ENCODE data around the gene SNTB2.
A peak's percentile ranks its signal among the peaks of the same experiment; 100 is the strongest.
"Not testable (repeated sequence)": the region's sequence is repeated elsewhere in the genome, so short reads cannot be mapped to it uniquely, and the experiment has no call there.

The SNTB2 gene

DNA sequence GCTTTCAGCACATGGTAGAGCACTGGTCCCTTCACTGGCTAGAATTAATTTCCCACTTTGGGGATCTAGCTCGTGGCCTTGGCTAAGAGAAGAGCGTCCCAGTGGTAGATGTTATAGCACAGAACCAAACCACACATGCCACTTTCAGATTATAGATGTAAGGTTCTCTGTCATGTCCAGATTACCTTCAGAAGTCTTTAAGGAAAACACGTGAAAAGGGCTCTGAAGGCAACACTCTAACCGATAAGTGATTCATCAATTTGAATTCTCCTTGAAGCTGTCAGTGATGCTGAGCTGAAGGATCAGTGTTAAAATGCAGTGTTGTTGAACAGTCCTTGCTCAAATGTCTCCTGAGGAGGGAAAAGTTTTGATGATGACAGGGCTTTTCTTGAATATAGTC lies 80.7 kb downstream of the SNTB2 start:
- Histone ChIP-seq H3K36me3 (ENCODE audit: control insufficient read depth, insufficient read depth, low read length, severe bottlenecking) (peaks cover 16% of the 10 kb centered on the region), H3K4me3 (ENCODE audit: low read length) (no peak overlapping the region), H3K4me1 (ENCODE audit: control insufficient read depth, insufficient read depth, low read length) (peaks cover 18% of the 10 kb centered on the region), H3K9ac (ENCODE audit: low read length) (no peak overlapping the region), H3K27me3 (replicated peaks; ENCODE audit: control insufficient read depth, insufficient read depth, low read length) (no peaks in the 10 kb centered on the region), H3K9me3 (ENCODE audit: control insufficient read depth, low read length) (no peaks in the 10 kb centered on the region)
- DNase-seq (ENCODE audit: low read depth) = no peak

DNA sequence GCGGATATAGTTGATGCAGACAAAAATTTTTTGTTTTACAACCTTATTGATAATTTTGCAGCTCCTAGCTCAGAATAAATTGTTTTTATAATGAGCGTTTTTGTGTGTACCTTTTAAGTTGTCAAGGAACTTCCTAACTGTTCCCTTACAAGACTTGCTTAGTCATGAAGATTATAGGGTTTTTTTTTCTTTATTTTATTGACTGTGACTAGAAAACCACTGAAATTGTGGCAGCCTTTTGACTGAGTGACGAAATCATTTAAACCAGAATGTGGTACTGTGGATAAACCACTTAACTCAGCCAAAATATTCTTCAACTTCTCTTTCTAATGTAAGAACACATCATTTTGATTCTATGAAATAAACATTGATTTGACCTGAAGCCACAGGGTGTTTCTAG lies 83.4 kb downstream of the SNTB2 start:
- Histone ChIP-seq H3K9me3 (ENCODE audit: control insufficient read depth, low read length) (no peaks in the 10 kb centered on the region), H3K27me3 (replicated peaks; ENCODE audit: control insufficient read depth, insufficient read depth, low read length) (no peaks in the 10 kb centered on the region), H3K4me3 (ENCODE audit: low read length) (peak overlapping the region; percentile 62), H3K36me3 (ENCODE audit: control insufficient read depth, insufficient read depth, low read length, severe bottlenecking) (peaks cover 14% of the 10 kb centered on the region), H3K4me1 (ENCODE audit: control insufficient read depth, insufficient read depth, low read length) (peaks cover 34% of the 10 kb centered on the region), H3K9ac (ENCODE audit: low read length) (peak overlapping the region; percentile 43)
- DNase-seq (ENCODE audit: low read depth) = peak; percentile 51

DNA sequence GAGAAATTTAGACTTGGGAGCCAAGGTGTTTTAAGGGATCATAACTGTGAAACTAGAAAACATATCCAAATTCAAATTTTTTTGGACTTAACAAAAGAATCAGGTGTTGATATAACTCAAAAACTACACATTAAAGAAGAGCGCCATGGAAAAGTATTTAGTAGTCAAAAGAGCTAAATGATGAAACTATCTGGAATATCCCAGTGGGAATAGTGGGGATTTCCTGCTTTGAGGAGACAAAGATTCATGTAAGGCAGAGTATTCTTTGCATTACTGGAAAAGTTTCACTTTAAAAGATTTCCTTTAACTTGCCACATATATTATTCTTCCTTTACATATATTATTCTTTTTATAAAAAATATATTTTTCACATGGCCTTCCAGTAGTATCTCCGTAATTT lies 83.9 kb downstream of the SNTB2 start:
- peak; percentile 40 for DNase-seq (ENCODE audit: low read depth)
- H3K36me3 ChIP-seq (ENCODE audit: control insufficient read depth, insufficient read depth, low read length, severe bottlenecking) = peaks cover 14% of the 10 kb centered on the region
- H3K9ac ChIP-seq (ENCODE audit: low read length) = peak overlapping the region; percentile 24
- no peaks in the 10 kb centered on the region for H3K9me3 ChIP-seq (ENCODE audit: control insufficient read depth, low read length)
- H3K4me3 ChIP-seq (ENCODE audit: low read length) = peak overlapping the region; percentile 62
- H3K4me1 ChIP-seq (ENCODE audit: control insufficient read depth, insufficient read depth, low read length) = peaks cover 38% of the 10 kb centered on the region
- H3K27me3 ChIP-seq (replicated peaks; ENCODE audit: control insufficient read depth, insufficient read depth, low read length) = no peaks in the 10 kb centered on the region

DNA sequence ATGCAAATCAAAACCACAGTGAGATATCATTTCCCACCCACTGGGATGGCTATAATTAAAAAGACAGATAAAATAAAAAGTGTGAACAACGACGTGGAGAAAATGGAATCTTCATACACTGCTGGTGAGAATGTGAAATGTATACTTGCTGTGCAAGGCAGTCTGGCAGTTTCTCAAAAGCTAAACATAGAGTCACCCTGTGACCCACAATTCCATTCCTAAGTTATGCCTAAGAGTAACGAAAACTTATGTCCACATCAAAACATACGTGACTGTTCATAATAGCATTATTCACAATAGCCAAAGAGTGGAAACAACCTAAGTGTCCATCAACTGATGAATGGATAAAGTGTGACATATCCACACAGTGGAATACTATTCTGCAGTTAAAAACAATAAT lies 86.0 kb downstream of the SNTB2 start:
- Histone ChIP-seq H3K36me3 (ENCODE audit: control insufficient read depth, insufficient read depth, low read length, severe bottlenecking) (peaks cover 14% of the 10 kb centered on the region), H3K4me3 (ENCODE audit: low read length) (no peak overlapping the region), H3K4me1 (ENCODE audit: control insufficient read depth, insufficient read depth, low read length) (peaks cover 57% of the 10 kb centered on the region), H3K9me3 (ENCODE audit: control insufficient read depth, low read length) (no peaks in the 10 kb centered on the region), H3K27me3 (replicated peaks; ENCODE audit: control insufficient read depth, insufficient read depth, low read length) (no peaks in the 10 kb centered on the region), H3K9ac (ENCODE audit: low read length) (no peak overlapping the region)
- DNase-seq (ENCODE audit: low read depth) = peak; percentile 75

DNA sequence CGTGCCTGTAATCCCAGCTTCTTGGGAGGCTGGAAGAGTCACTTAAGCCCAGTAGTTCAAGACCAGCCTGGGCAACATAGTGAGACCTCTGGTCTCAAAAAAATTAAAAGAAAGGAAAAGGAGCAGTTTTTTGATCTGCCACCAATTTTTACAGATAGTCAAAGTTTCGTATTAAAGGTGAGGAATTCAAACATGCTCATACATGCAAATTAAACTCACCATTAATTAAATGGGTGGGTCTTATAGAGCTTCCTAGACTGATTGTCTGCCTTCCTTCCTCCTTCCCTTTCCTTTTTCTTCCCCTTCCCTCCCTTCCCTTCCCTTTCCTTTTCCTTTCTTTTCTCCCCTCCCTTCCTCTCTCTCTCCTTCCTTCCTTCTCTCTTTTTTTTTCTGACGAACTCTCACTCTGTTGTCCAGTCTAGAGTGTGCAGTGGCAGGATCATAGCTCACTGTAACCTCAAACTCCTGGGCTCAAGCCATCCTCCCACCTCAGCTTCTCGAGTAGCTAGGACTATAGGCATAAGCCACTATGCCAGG lies 87.8 kb downstream of the SNTB2 start:
- H3K27me3 ChIP-seq (replicated peaks; ENCODE audit: control insufficient read depth, insufficient read depth, low read length) = no peaks in the 10 kb centered on the region
- no peak for DNase-seq (ENCODE audit: low read depth)
- no peaks in the 10 kb centered on the region for H3K9me3 ChIP-seq (ENCODE audit: control insufficient read depth, low read length)
- H3K4me1 ChIP-seq (ENCODE audit: control insufficient read depth, insufficient read depth, low read length) = peaks cover 59% of the 10 kb centered on the region
- H3K4me3 ChIP-seq (ENCODE audit: low read length) = peak overlapping the region; percentile 24
- H3K36me3 ChIP-seq (ENCODE audit: control insufficient read depth, insufficient read depth, low read length, severe bottlenecking) = peaks cover 14% of the 10 kb centered on the region
- peak overlapping the region; percentile 76 for H3K9ac ChIP-seq (ENCODE audit: low read length)

DNA sequence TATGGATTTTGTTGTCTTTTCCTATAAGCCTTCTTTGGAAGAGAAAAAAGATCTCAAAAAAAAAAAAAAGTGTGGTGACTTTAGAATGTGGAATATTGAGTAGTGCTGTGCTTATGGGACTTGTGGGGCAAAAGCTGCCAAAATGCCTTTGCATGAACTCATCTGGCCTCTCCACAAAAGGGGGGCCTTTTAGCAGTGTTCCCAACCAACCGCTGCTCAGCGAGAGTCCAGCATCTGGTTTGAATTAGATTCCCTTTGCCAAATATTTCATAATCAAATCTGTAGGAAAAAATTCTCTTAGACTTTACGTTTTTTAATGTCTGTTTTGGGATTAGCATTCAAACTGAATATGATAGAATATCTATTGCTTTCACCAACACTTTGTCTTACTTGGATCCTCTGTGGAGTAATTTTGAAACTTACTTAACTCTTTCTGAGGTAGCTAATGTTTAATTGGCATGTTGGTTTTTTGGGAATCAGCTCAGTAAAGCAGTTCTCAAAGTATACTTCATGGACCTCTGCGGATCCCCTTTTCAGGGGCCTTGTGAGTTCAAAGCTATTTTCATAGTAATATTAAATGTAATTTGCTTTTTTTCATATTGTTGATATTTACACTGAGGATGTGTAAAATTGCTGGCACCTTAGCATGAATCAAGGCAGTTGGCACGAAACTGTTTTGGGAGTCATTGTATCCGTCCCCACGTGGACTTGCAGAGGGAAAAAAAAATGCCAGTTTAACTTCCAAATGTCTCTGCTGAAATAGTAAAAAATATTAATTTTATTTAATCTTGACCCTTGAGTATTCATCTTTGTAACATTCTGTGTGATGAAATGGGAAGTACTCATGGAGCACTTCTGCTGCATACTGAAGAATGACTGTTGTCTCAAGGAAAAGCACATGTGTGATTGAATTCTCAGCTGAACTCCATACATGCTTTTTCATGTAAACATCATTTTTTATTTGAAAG lies 89.5 kb downstream of the SNTB2 start:
- DNase-seq (ENCODE audit: low read depth) = peak; percentile 98
- peaks cover 11% of the 10 kb centered on the region for H3K36me3 ChIP-seq (ENCODE audit: control insufficient read depth, insufficient read depth, low read length, severe bottlenecking)

DNA sequence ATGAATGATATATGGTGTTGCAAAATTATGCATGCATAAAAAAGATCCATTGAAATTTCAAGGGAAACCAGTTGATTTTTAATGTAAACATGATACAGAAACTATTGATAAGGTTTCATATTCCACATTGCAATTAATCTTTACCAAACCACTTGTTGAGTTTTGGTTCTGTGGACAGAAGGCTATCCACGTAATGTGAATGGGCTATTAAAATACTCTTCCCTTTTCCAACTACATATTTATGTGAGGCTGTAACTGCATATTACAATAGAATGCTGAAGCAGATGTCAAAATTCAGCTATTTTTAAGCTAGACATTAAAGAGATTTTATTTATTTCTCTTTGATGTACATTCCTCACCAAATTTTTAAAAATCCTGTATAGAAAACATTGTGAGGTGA lies 90.4 kb downstream of the SNTB2 start:
- Histone ChIP-seq H3K4me3 (ENCODE audit: low read length) (peak overlapping the region; percentile 62), H3K9me3 (ENCODE audit: control insufficient read depth, low read length) (no peaks in the 10 kb centered on the region), H3K36me3 (ENCODE audit: control insufficient read depth, insufficient read depth, low read length, severe bottlenecking) (peaks cover 4% of the 10 kb centered on the region), H3K27me3 (replicated peaks; ENCODE audit: control insufficient read depth, insufficient read depth, low read length) (no peaks in the 10 kb centered on the region), H3K4me1 (ENCODE audit: control insufficient read depth, insufficient read depth, low read length) (peaks cover 42% of the 10 kb centered on the region), H3K9ac (ENCODE audit: low read length) (peak overlapping the region; percentile 75)
- no peak for DNase-seq (ENCODE audit: low read depth)

More for the DNA sequence above, 89.5 kb downstream of the SNTB2 start:
- H3K4me3 ChIP-seq (ENCODE audit: low read length) = peak overlapping the region; percentile 62
- peak overlapping the region; percentile 76 for H3K9ac ChIP-seq (ENCODE audit: low read length)
- H3K27me3 ChIP-seq (replicated peaks; ENCODE audit: control insufficient read depth, insufficient read depth, low read length) = no peaks in the 10 kb centered on the region
- no peaks in the 10 kb centered on the region for H3K9me3 ChIP-seq (ENCODE audit: control insufficient read depth, low read length)
- H3K4me1 ChIP-seq (ENCODE audit: control insufficient read depth, insufficient read depth, low read length) = peaks cover 44% of the 10 kb centered on the region

DNA sequence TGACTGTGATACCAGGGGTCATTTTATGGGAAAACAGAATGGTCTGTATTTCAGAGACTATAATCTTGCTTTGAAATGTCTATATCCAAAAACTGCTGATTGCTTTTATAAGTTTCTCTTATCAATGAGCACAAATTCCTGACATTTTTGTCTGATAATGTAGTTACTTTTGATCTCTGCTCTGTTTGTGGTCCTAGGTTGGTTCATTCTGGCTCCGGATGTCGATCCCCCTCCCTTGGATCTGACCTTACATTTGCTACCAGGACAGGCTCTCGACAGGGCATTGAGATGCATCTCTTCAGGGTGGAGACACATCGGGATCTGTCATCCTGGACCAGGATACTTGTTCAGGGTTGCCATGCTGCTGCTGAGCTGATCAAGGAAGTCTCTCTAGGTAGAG lies 96.9 kb downstream of the SNTB2 start:
- no peaks in the 10 kb centered on the region for H3K9me3 ChIP-seq (ENCODE audit: control insufficient read depth, low read length)

DNA sequence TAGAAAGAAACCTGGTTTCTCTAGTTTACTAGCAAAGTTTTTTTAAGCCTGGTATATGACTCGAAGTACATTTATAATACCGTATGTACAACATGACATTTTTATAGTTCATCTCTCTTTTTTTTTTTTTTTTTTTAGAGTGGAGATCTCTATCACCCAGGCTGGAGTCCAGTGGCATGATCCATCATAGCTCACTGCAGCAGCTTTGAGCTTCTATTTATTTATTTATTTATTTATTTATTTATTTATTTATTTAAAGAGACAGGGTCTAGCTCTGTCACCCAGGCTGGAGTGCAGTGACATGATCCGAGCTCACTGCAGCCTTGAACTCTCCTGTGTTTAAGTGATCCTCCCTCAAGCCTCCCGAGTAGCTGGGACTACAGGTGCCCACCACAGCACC lies 98.3 kb downstream of the SNTB2 start:
- Histone ChIP-seq H3K9ac (ENCODE audit: low read length) (no peak overlapping the region), H3K36me3 (ENCODE audit: control insufficient read depth, insufficient read depth, low read length, severe bottlenecking) (peaks cover 17% of the 10 kb centered on the region), H3K9me3 (ENCODE audit: control insufficient read depth, low read length) (no peaks in the 10 kb centered on the region), H3K27me3 (replicated peaks; ENCODE audit: control insufficient read depth, insufficient read depth, low read length) (no peaks in the 10 kb centered on the region), H3K4me1 (ENCODE audit: control insufficient read depth, insufficient read depth, low read length) (peaks cover 31% of the 10 kb centered on the region), H3K4me3 (ENCODE audit: low read length) (no peak overlapping the region)
- no peak for DNase-seq (ENCODE audit: low read depth)

More for the DNA sequence above, 96.9 kb downstream of the SNTB2 start:
- H3K36me3 ChIP-seq (ENCODE audit: control insufficient read depth, insufficient read depth, low read length, severe bottlenecking) = peaks cover 17% of the 10 kb centered on the region
- no peak overlapping the region for H3K4me3 ChIP-seq (ENCODE audit: low read length)
- no peak overlapping the region for H3K9ac ChIP-seq (ENCODE audit: low read length)
- peaks cover 31% of the 10 kb centered on the region for H3K4me1 ChIP-seq (ENCODE audit: control insufficient read depth, insufficient read depth, low read length)
- H3K27me3 ChIP-seq (replicated peaks; ENCODE audit: control insufficient read depth, insufficient read depth, low read length) = no peaks in the 10 kb centered on the region
- DNase-seq (ENCODE audit: low read depth) = no peak

DNA sequence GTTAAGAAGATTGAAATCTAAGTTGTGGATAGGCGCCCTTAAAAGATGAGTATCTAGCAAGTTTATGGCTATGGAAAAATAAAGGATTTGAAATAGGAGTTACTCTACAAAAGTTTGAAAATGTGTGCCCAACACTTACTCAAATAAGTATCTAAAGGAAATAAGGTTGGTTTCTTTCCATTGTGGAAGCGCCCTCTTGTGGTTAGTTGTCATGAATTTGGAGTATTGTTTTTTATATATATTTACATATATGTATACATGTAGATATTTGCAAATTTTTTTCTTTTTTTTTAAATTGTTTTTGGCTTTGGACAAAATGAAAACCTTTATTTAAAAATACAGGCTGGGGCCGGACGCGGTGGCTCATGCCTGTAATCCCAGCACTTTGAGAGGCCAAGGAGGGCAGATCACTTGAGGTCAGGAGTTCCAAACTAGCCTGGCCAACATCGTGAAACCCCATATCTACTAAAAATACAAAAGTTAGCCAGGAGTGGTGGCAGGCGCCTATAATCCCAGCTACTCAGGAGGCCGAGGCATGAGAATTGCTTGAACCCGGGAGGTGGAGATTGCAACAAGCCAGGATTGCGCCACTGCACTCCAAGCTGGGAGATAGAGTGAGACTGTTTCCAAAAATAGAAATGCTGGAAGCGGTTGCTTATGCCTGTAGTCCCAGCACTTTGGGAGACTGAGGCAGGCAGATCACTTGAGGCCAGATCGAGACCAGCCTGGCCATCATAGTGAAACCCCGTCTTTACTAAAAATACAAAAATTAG lies 100.2 kb downstream of the SNTB2 start:
- Histone ChIP-seq H3K4me3 (ENCODE audit: low read length) (peak overlapping the region; percentile 47), H3K9me3 (ENCODE audit: control insufficient read depth, low read length) (no peaks in the 10 kb centered on the region), H3K36me3 (ENCODE audit: control insufficient read depth, insufficient read depth, low read length, severe bottlenecking) (peaks cover 20% of the 10 kb centered on the region), H3K9ac (ENCODE audit: low read length) (peak overlapping the region; percentile 79), H3K4me1 (ENCODE audit: control insufficient read depth, insufficient read depth, low read length) (peaks cover 31% of the 10 kb centered on the region), H3K27me3 (replicated peaks; ENCODE audit: control insufficient read depth, insufficient read depth, low read length) (no peaks in the 10 kb centered on the region)
- peak; percentile 93 for DNase-seq (ENCODE audit: low read depth)

DNA sequence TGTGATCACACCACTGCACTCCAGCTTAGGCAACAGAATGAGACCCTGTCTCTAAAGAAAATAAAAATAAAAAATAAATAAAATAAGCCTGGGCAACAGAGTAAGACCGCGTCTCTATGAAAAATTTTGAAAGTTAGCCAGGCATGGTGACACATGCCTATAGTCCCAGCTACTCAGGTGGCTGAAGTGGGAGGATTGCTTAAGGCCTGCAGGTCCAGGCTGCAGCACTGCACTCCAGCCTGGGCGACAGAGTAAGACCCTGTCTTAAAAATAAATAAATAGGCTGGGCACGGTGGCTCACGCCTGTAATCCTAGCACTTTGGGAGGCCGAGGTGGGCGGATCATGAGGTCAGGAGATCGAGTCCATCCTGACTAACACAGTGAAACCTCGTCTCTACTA lies 104.7 kb downstream of the SNTB2 start:
- H3K9ac ChIP-seq (ENCODE audit: low read length); H3K9me3 ChIP-seq (ENCODE audit: control insufficient read depth, low read length); DNase-seq (ENCODE audit: low read depth); H3K4me3 ChIP-seq (ENCODE audit: low read length); H3K27me3 ChIP-seq (replicated peaks; ENCODE audit: control insufficient read depth, insufficient read depth, low read length); H3K36me3 ChIP-seq (ENCODE audit: control insufficient read depth, insufficient read depth, low read length, severe bottlenecking): not testable (repeated sequence)
- peaks cover 14% of the 10 kb centered on the region for H3K4me1 ChIP-seq (ENCODE audit: control insufficient read depth, insufficient read depth, low read length)
